Keratinocyte (primary cell): ENCODE measurements around the gene STX18. TPM values are rescaled to one million over a fixed set of nuclear protein-coding genes. Genes with fewer than 3 reads are reported as not detected.

Experiments
- DNase-seq: peaks from one replicate; pipeline ENCODE4 v3.0.0-alpha.2; 2011; ENCODE audit warnings: low read depth, missing footprints, low spot score
- FAIRE-seq: peaks from 2 replicates; lab custom pipeline; 2011; peaks lifted over from hg19 to GRCh38; lab: Jason Lieb, UNC
- H2AFZ ChIP-seq: 2 replicates; pipeline ENCODE4 v1.6.0; 2012; ENCODE audit warnings: low read length, control low read depth, inconsistent platforms; ENCODE audit not compliant: control insufficient read depth
- H3K27ac ChIP-seq: 2 replicates; pipeline ENCODE4 v1.5.1; 2011; ENCODE audit warnings: low read length; ENCODE audit not compliant: control insufficient read depth, insufficient read depth
- H3K27me3 ChIP-seq: 3 replicates; pipeline ENCODE4 v1.6.0; 2011; ENCODE audit warnings: low read length; ENCODE audit not compliant: control insufficient read depth, insufficient read depth; ENCODE audit errors: extremely low read depth
- H3K36me3 ChIP-seq, 2 experiments: 2 replicates in 1 of 2; 3 replicates in 1 of 2; pipeline ENCODE4 v1.5.1; 2011; ENCODE audit warnings: low read length in 2 of 2, mild to moderate bottlenecking in 1 of 2; ENCODE audit not compliant: control insufficient read depth in 2 of 2, insufficient read depth in 2 of 2; ENCODE audit errors: extremely low read depth in 1 of 2
- H3K4me1 ChIP-seq: 3 replicates; pipeline ENCODE4 v1.5.1; 2011; ENCODE audit warnings: low read length; ENCODE audit not compliant: control insufficient read depth, insufficient read depth; ENCODE audit errors: extremely low read depth
- H3K4me2 ChIP-seq: 3 replicates; pipeline ENCODE4 v1.6.0; 2011; ENCODE audit warnings: low read depth, low read length; ENCODE audit not compliant: control insufficient read depth, insufficient read depth; ENCODE audit errors: extremely low read depth
- H3K4me3 ChIP-seq, 3 experiments: fragments of 200-600 bp in 1 of 3; sonication (generic) in 1 of 3; 2 replicates in 2 of 3; 3 replicates in 1 of 3; pipeline ENCODE4 v1.5.1; 2011 to 2016; ENCODE audit warnings: low read length in 3 of 3, mild to moderate bottlenecking in 3 of 3, control low read depth in 2 of 3, inconsistent platforms in 1 of 3, low read depth in 1 of 3, mixed read lengths in 1 of 3, mixed run types in 1 of 3, moderate library complexity in 1 of 3; ENCODE audit not compliant: control insufficient read depth in 2 of 3, insufficient read depth in 2 of 3; ENCODE audit errors: extremely low read depth in 1 of 3
- H3K79me2 ChIP-seq: 2 replicates; pipeline ENCODE4 v1.6.0; 2012; ENCODE audit warnings: low read length; ENCODE audit not compliant: control insufficient read depth, insufficient read depth
- H3K9ac ChIP-seq: 3 replicates; pipeline ENCODE4 v1.6.0; 2011; ENCODE audit warnings: low read length; ENCODE audit not compliant: control insufficient read depth, insufficient read depth; ENCODE audit errors: extremely low read depth
- H3K9me1 ChIP-seq: 3 replicates; pipeline ENCODE4 v1.6.0; 2011; ENCODE audit warnings: low read length; ENCODE audit not compliant: control insufficient read depth, insufficient read depth; ENCODE audit errors: extremely low read depth
- H3K9me3 ChIP-seq: 2 replicates; pipeline ENCODE4 v1.5.1; 2012; ENCODE audit warnings: low read depth, low read length; ENCODE audit not compliant: control insufficient read depth
- H4K20me1 ChIP-seq: 3 replicates; pipeline ENCODE4 v1.6.0; 2011; ENCODE audit warnings: low read length; ENCODE audit not compliant: control insufficient read depth, insufficient read depth; ENCODE audit errors: extremely low read depth
- EZH2 ChIP-seq: IDR thresholded peaks from one replicate; pipeline ENCODE4 v1.6.1; 2012; ENCODE audit warnings: inconsistent platforms, mild to moderate bottlenecking, low read length, moderate library complexity
- dilution Hi-C: fragments of 300-500 bp; cut with MboI; formaldehyde crosslinking; loops from one replicate; pipeline ENCODE4 v1.7.0; 2020; ENCODE audit warnings: low sequenced_read_pairs; ENCODE audit not compliant: extremely low pct_ligation_motif_present
- polyA plus RNA-seq, 5 experiments: library from polyadenylated mRNA; depleted of rRNA in 3 of 5; stranded (reverse) in 3 of 5; stranded (forward) in 1 of 5; unstranded in 1 of 5; fragments of >200 nt; gene quantifications; 1 replicate in 1 of 5; 2 replicates in 3 of 5; 3 replicates in 1 of 5; pipeline versions ENCODE4 v1.2.1 to v1.2.3, GENCODE V29; 2011 to 2012; ENCODE audit warnings: missing spikeins in 2 of 5, low read depth in 1 of 5, low replicate concordance in 1 of 5
- TF ChIP-seq, protein P1 (sequence below), 3 experiments: IDR thresholded peaks in 1 of 3; conservative IDR thresholded peaks in 1 of 3; optimal IDR thresholded peaks in 1 of 3; 2 replicates in 2 of 3; 3 replicates in 1 of 3; pipeline versions ENCODE3 to v1.5.1; 2011; ENCODE audit warnings: low read length in 3 of 3, mild to moderate bottlenecking in 3 of 3, moderate library complexity in 2 of 3, control low read depth in 1 of 3, inconsistent platforms in 1 of 3; ENCODE audit not compliant: insufficient read depth in 2 of 3; ENCODE audit errors: extremely low read depth in 1 of 3

Gene STX18
- polyA plus RNA-seq, 1 donor (not counting 4 experiments of a cell fraction or from before 2014, with no cell fraction given) = 21.6 TPM

DNA sequence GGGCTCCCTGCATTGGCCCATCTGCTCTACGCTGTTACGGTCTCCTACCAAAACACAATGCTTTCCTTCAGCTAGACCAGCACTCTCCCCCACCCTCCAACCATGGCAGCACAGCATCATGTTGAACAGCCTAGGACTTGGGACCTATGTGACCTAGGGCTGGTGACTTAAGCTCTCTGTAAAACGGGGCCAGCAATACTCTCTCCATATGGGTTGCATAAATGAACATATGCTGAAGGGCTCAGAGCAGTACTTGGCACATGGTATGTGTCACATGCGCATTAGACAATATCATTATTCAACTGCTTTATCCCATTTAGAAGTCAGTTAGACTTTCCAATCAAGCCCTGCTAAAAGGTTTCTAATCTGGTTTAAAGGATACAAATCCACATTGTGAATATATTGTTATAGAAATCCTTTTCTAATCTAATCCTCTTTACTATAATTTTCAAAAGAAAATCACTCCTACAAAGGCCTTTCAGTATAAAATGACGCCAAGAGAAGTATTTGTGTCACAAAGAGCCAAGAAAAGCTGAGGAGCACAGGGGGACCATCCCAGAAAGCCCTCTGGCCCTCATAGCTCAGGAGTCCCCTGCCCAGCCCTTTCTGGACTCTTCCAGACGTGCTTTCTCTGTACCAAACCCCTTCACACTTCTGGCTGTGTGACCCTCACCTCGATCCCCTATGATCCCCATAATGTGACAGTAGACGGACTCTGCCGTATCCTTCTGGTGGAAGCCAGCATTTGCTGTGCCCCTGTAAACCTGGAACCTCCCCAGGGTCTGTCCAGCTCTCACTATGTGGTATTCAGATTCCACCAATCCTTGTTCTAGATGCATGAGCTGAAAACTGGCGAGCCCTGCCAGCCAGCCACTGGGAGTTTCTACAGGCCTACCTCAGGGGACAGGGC is 112.6 kb downstream of the STX18 start:
- no peak for TF ChIP-seq EZH2
- TF ChIP-seq, protein P1, sequence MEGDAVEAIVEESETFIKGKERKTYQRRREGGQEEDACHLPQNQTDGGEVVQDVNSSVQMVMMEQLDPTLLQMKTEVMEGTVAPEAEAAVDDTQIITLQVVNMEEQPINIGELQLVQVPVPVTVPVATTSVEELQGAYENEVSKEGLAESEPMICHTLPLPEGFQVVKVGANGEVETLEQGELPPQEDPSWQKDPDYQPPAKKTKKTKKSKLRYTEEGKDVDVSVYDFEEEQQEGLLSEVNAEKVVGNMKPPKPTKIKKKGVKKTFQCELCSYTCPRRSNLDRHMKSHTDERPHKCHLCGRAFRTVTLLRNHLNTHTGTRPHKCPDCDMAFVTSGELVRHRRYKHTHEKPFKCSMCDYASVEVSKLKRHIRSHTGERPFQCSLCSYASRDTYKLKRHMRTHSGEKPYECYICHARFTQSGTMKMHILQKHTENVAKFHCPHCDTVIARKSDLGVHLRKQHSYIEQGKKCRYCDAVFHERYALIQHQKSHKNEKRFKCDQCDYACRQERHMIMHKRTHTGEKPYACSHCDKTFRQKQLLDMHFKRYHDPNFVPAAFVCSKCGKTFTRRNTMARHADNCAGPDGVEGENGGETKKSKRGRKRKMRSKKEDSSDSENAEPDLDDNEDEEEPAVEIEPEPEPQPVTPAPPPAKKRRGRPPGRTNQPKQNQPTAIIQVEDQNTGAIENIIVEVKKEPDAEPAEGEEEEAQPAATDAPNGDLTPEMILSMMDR (optimal IDR thresholded peaks at IDR 0.05 in 1 of 3, IDR thresholded peaks at IDR 0.05 in 1 of 3, conservative IDR thresholded peaks at IDR 0.05 in 1 of 3; ENCODE audit: extremely low read depth in 1 of 3, insufficient read depth in 2 of 3, low read length in 3 of 3) = no peak
- no peak overlapping the region for H2AFZ ChIP-seq
- dilution Hi-C loops = no loop called here

DNA sequence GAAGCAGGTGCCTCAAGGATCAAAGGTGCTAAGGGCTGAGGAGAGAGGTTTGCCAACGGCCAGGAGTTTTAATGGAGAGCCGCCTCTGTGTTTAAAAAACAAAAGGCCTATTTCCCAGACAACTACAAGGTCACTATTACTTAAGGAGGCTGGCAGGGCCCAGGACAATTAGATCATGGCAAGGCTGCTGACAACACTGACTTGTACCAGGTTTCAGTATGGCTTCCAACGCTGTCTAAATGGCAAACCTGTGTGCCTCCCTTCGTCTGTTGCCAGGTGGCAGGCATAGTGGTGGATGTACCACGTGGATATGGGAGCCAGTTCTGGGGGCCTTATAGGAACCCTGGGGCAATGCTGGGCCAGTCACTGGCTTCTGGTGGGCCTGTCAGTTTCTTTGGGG is 114.0 kb downstream of the STX18 start:
- Histone ChIP-seq H4K20me1 (no peaks in the 10 kb centered on the region), H3K9me3 (no peaks in the 10 kb centered on the region), H3K79me2 (no peaks in the 10 kb centered on the region), H3K36me3 (peaks cover 0 to 10% of the 10 kb centered on the region in 2 experiments), H3K27me3 (no peaks in the 10 kb centered on the region), H3K9me1 (no peaks in the 10 kb centered on the region), H3K9ac (no peak overlapping the region), H3K27ac (no peak overlapping the region), H2AFZ (no peak overlapping the region), H3K4me2 (no peak overlapping the region), H3K4me3 (no peak overlapping the region), H3K4me1 (no peaks in the 10 kb centered on the region)
- FAIRE-seq (no peak), DNase-seq (no peak)
- no peak for TF ChIP-seq EZH2
- TF ChIP-seq, protein P1 (optimal IDR thresholded peaks at IDR 0.05 in 1 of 3, IDR thresholded peaks at IDR 0.05 in 1 of 3, conservative IDR thresholded peaks at IDR 0.05 in 1 of 3; ENCODE audit: extremely low read depth in 1 of 3, insufficient read depth in 2 of 3, low read length in 3 of 3) = no peak
- dilution Hi-C loops = no loop called here

More for the DNA sequence above, 112.6 kb downstream of the STX18 start:
- Histone ChIP-seq H3K9ac (no peak overlapping the region), H3K27ac (no peak overlapping the region), H3K9me1 (no peaks in the 10 kb centered on the region), H3K9me3 (no peaks in the 10 kb centered on the region), H3K4me1 (no peaks in the 10 kb centered on the region), H3K36me3 (peaks cover 0 to 8% of the 10 kb centered on the region in 2 experiments), H3K79me2 (no peaks in the 10 kb centered on the region), H3K4me3 (no peak overlapping the region), H3K4me2 (no peak overlapping the region), H4K20me1 (no peaks in the 10 kb centered on the region), H3K27me3 (no peaks in the 10 kb centered on the region)
- no peak for DNase-seq
- no peak for FAIRE-seq
